Head of caudate nucleus (tissue), 42 donors: ENCODE data around the gene SEC16B.

Experiments used
- DNase-seq, 42 donors: peaks; one replicate each; pipeline versions ENCODE4 v3.0.0 to v3.0.0-alpha.2; 2020 to 2021; ENCODE audit warnings: mixed read lengths in 7 of 42
- intact Hi-C: fragments of 100-400 bp; cut with DNase I; formaldehyde crosslinking; loops from one replicate; pipeline ENCODE4 v1.15.0; 2022

Gene SEC16B

DNA sequence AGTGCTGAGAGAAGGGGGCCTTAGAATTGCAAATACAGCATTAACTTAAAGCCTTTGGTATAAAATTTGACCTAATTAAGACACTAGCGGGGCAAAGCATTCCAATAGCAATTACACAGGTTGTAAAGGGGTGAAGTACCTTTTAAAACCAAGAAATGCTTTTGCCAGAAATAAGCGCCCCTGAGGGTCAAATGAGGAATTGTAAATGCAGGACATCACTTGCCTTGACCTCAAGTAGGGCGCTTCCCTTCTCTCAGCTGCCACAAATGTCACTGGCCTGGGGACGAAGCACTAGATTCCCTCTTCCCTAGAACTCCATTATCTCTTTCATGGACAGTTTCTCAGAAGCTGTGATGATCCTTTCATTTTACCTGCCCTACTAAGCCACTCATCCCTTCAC lies 48.3 kb downstream of the SEC16B start:
- no peak for DNase-seq

GRCh38 chr1:177920091-177920490 lies 49.8 kb downstream of the SEC16B start:
- intact Hi-C loops: no loop called here
- no peak for DNase-seq

More for the DNA sequence above, 48.3 kb downstream of the SEC16B start:
- intact Hi-C loops: no loop called here

GRCh38 chr1:177915641-177916040 lies 54.2 kb downstream of the SEC16B start:
- no peak for DNase-seq
- intact Hi-C loops: no loop called here

DNA sequence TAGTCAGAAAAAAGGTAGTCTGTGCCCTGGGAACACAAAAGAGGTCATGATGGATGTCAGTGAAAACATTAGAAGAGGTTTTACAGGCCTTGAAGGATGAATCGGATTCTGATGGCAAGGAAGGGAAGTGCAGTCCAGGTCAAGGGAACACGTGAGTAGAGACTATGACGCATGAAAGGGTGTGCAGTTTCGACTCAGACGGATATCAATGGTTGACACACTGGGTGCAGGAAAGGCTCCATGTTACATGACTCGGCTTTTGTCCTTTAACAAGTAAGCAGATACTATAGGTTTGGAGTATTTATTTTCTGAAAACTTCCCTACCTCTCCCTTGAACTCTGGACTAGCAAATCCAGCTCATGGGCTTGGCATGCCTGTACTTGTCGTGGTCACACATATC lies 55.3 kb downstream of the SEC16B start:
- intact Hi-C loops: no loop called here
- DNase-seq: no peak

DNA sequence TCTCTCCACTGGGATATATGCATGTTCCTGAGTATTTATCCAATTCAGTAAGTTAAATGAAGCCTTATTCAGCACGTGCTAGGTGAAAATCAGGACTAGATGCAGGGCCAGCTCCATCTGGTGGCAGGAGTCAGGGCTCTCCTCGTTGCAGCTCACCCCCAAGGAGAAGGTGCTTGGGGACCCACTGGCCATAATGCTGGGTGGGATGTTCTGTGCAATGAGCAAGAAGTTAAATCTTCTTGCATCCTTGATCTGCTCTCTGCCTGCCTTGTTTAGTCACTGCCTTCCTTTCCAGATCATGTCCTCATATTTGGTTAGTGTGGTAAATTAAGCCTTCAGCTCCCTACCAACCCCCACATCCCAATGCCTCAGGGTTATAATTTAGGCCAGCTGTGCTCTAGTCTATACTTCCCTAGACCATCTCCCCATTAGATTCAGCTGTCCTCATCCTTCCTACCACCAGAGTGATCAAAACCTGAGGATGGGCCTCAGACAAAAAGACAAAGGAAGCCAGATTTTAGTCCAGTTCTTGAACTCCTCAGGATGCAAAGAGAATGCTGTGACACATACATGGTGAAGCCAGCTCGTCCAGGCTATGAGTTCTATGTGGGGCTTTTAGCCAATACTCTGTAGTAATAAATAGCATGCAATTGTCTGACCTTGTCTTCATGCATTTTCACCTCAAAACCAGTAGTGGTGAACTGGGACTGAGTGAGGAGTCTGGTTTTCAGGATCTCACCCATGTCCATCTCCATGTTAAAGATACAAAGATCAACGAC lies 55.9 kb downstream of the SEC16B start:
- intact Hi-C loops: no loop called here
- DNase-seq: peak in 29 of 42 donors; percentile 6 to 69 (median 38)

GRCh38 chr1:177912991-177913390 lies 56.9 kb downstream of the SEC16B start:
- intact Hi-C loops: no loop called here
- no peak for DNase-seq

- intact Hi-C loops: no loop called here
- DNase-seq: no peak
Measured at GRCh38 chr1:177909416-177909815, 60.4 kb downstream of the SEC16B start.

DNA sequence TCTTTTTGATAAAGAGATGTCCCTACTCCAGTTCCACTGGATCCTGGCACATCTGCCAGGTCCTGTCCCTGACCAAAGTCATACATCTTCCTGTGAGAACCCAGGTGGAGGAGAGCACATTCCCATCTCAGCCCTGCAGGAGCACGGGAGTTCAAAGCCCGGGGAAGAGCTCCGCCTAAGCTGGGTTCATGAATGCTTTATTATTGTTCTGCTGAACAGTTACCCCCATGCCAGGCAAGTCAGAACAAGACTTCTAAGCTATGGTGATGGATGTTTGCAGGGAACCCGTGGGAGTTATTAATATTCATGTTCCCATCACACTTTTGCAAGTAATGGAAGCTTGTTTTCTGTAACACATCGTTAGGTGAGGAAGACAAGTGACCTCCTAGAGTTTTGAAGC lies 62.9 kb downstream of the SEC16B start:
- intact Hi-C loops: no loop called here
- DNase-seq: peak in 22 of 42 donors; percentile 10 to 76 (median 33)

GRCh38 chr1:177905686-177906085 lies 64.2 kb downstream of the SEC16B start:
- DNase-seq: no peak
- intact Hi-C loops: no loop called here

DNA sequence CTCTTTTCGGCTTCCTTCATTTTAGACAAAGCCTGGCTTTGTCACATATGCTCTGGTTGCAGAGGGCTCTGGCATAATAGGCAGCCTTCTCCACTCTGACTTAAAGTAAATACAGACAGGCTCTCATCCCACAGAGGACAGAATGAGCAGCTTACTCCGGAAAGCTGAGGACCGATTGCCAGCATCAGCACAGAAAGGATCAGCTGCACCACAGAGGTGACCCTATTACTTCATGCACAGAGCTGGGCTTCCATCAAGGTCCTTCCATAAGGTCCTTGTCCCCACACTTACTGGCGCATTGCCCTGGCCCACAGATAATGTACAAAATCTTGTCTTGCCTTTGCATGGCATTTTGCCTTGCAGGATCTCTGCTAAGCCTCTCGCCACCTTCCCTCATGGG lies 67.6 kb downstream of the SEC16B start:
- intact Hi-C loops: no loop called here
- peak in 7 of 42 donors; percentile 4 to 28 (median 19) for DNase-seq

GRCh38 chr1:177897998-177898654 lies 71.7 kb downstream of the SEC16B start:
- intact Hi-C loops: no loop called here
- DNase-seq: no peak

- no peak for DNase-seq
- intact Hi-C loops: no loop called here
Measured at GRCh38 chr1:177897281-177897997, 72.4 kb downstream of the SEC16B start.
